Mesenchymal stem cell (in vitro differentiated cells and primary cell): Measurements from ENCODE around the gene KLC1.

Source experiments
- DNase-seq: peaks from one replicate; pipeline ENCODE4 v3.0.0-alpha.2; 2013
- H2AFZ ChIP-seq: one replicate; pipeline ENCODE4 v1.6.1; 2013; ENCODE audit warnings: low read depth, mild to moderate bottlenecking, control low read depth, inconsistent platforms, low read length, moderate library complexity
- H2AK5ac ChIP-seq: 2 replicates; pipeline ENCODE4 v1.6.1; 2013; ENCODE audit warnings: low read length, moderate library complexity, mild to moderate bottlenecking, inconsistent platforms; ENCODE audit not compliant: severe bottlenecking
- H2BK120ac ChIP-seq: one replicate; pipeline ENCODE4 v1.6.1; 2013; ENCODE audit warnings: low read depth, mild to moderate bottlenecking, inconsistent platforms, low read length, moderate library complexity
- H2BK12ac ChIP-seq, 2 experiments: one replicate each; pipeline ENCODE4 v1.6.1; 2013; ENCODE audit warnings: inconsistent platforms in 2 of 2, low read length in 2 of 2, mild to moderate bottlenecking in 2 of 2, moderate library complexity in 2 of 2, control low read depth in 1 of 2
- H2BK15ac ChIP-seq: one replicate; pipeline ENCODE4 v1.6.1; 2013; ENCODE audit warnings: mild to moderate bottlenecking, low read depth, inconsistent platforms; ENCODE audit not compliant: poor library complexity, severe bottlenecking
- H2BK5ac ChIP-seq: 2 replicates; pipeline ENCODE4 v1.6.1; 2013; ENCODE audit warnings: low read depth, mild to moderate bottlenecking, low read length, control low read depth, inconsistent platforms; ENCODE audit not compliant: poor library complexity, severe bottlenecking
- H3K14ac ChIP-seq, 2 experiments: one replicate each; pipeline ENCODE4 v1.6.1; 2013; ENCODE audit warnings: inconsistent platforms in 2 of 2, low read length in 2 of 2, control low read depth in 1 of 2, mild to moderate bottlenecking in 1 of 2, moderate library complexity in 1 of 2
- H3K18ac ChIP-seq, 2 experiments: one replicate each; pipeline ENCODE4 v1.6.1; 2013; ENCODE audit warnings: inconsistent platforms in 2 of 2, low read length in 2 of 2, control low read depth in 1 of 2, low read depth in 1 of 2, mild to moderate bottlenecking in 1 of 2
- H3K23ac ChIP-seq, 2 experiments: one replicate each; pipeline ENCODE4 v1.6.1; 2013; ENCODE audit warnings: inconsistent platforms in 2 of 2, low read length in 2 of 2, mild to moderate bottlenecking in 2 of 2, moderate library complexity in 2 of 2, control low read depth in 1 of 2
- H3K27ac ChIP-seq: 2 replicates; pipeline ENCODE4 v1.5.1; 2013; ENCODE audit warnings: mild to moderate bottlenecking, moderate library complexity, low read length, control low read depth, inconsistent platforms; ENCODE audit not compliant: poor library complexity, severe bottlenecking
- H3K27me3 ChIP-seq, 2 experiments: 2 replicates each; pipeline versions ENCODE4 v1.6.1 to v1.7.0; 2013; ENCODE audit warnings: low read length in 2 of 2, mild to moderate bottlenecking in 2 of 2, moderate library complexity in 2 of 2, control low read depth in 1 of 2, inconsistent platforms in 1 of 2; ENCODE audit not compliant: control insufficient read depth in 1 of 2, insufficient read depth in 1 of 2
- H3K36me3 ChIP-seq, 2 experiments: 2 replicates each; pipeline versions ENCODE4 v1.6.1 to v1.7.0; 2013; ENCODE audit warnings: low read length in 2 of 2, control low read depth in 1 of 2, inconsistent platforms in 1 of 2, low read depth in 1 of 2, mild to moderate bottlenecking in 1 of 2; ENCODE audit not compliant: insufficient read depth in 2 of 2, control insufficient read depth in 1 of 2
- H3K4ac ChIP-seq, 2 experiments: one replicate each; pipeline ENCODE4 v1.6.1; 2013; ENCODE audit warnings: inconsistent platforms in 2 of 2, low read length in 2 of 2, mild to moderate bottlenecking in 2 of 2, moderate library complexity in 2 of 2, control low read depth in 1 of 2, low read depth in 1 of 2
- H3K4me1 ChIP-seq: 2 replicates; pipeline ENCODE4 v1.6.1; 2013; ENCODE audit warnings: low read depth, low read length, control low read depth; ENCODE audit not compliant: control insufficient read depth, insufficient read depth
- H3K4me2 ChIP-seq: 2 replicates; pipeline ENCODE4 v1.6.1; 2013; ENCODE audit warnings: low read length, mild to moderate bottlenecking, inconsistent platforms; ENCODE audit not compliant: poor library complexity, severe bottlenecking
- H3K4me3 ChIP-seq, 2 experiments: 2 replicates each; pipeline versions ENCODE4 v1.5.1 to v1.7.0; 2013; ENCODE audit warnings: low read length in 2 of 2, mild to moderate bottlenecking in 2 of 2, control low read depth in 1 of 2, low read depth in 1 of 2; ENCODE audit not compliant: insufficient read depth in 1 of 2
- H3K79me1 ChIP-seq: replicated peaks from 2 replicates; pipeline ENCODE4 v1.6.1; 2013; ENCODE audit warnings: mild to moderate bottlenecking, control low read depth, low read length, inconsistent platforms; ENCODE audit not compliant: poor library complexity, severe bottlenecking
- H3K9ac ChIP-seq: 2 replicates; pipeline ENCODE4 v1.7.0; 2013; ENCODE audit warnings: mild to moderate bottlenecking, low read length, moderate library complexity
- H3K9me3 ChIP-seq: 2 replicates; pipeline ENCODE4 v1.7.0; 2013; ENCODE audit warnings: mild to moderate bottlenecking, low read length; ENCODE audit not compliant: control insufficient read depth
- H4K8ac ChIP-seq: one replicate; pipeline ENCODE4 v1.6.1; 2013; ENCODE audit warnings: inconsistent platforms, mild to moderate bottlenecking, low read length, moderate library complexity
- H4K91ac ChIP-seq: one replicate; pipeline ENCODE4 v1.6.1; 2013; ENCODE audit warnings: mild to moderate bottlenecking, low read length, inconsistent platforms
- WGBS: methylation state at CpG from one replicate; pipeline ENCODE4 v1.1.7; 2013; ENCODE audit warnings: mixed read lengths; 5-methylcytosine and 5-hydroxymethylcytosine counted together

KLC1 gene

GRCh38 chr14:103667671-103668070 lies 38.7 kb downstream of the KLC1 start:
- Histone ChIP-seq H3K27me3 (no peaks in the 10 kb centered on the region), H3K79me1 (peaks cover 19% of the 10 kb centered on the region), H3K4me2 (no peak overlapping the region), H2AK5ac (no peak overlapping the region), H3K9ac (no peak overlapping the region), H3K4ac (no peak overlapping the region), H3K9me3 (no peaks in the 10 kb centered on the region), H4K8ac (no peak overlapping the region), H3K4me3 (no peak overlapping the region), H2BK5ac (no peak overlapping the region), H3K23ac (no peak overlapping the region), H3K14ac (no peak overlapping the region), H2BK120ac (no peak overlapping the region), H2BK15ac (no peak overlapping the region), H2BK12ac (no peak overlapping the region), H3K36me3 (peaks cover 50 to 78% of the 10 kb centered on the region in 2 experiments), H3K27ac (no peak overlapping the region), H3K18ac (no peak overlapping the region), H3K4me1 (peaks cover 6% of the 10 kb centered on the region), H2AFZ (no peak overlapping the region), H4K91ac (no peak overlapping the region)
- no peak for DNase-seq
- 100% methylated on average over 2 of the region's 4 CpGs for WGBS

- H4K91ac ChIP-seq, result no peak overlapping the region
- no peak overlapping the region for H3K4ac ChIP-seq
- no peak overlapping the region for H3K14ac ChIP-seq
- no peak overlapping the region for H3K9ac ChIP-seq
- H3K18ac ChIP-seq, result no peak overlapping the region
- H2AFZ ChIP-seq, result no peak overlapping the region
- H3K27me3 ChIP-seq, result no peaks in the 10 kb centered on the region
- H3K4me2 ChIP-seq, result no peak overlapping the region
- no peak overlapping the region for H3K23ac ChIP-seq
- no peak overlapping the region for H3K27ac ChIP-seq
- no peak overlapping the region for H4K8ac ChIP-seq
- H2BK120ac ChIP-seq, result no peak overlapping the region
- H3K4me3 ChIP-seq, result no peak overlapping the region
- H2BK12ac ChIP-seq, result peak overlapping the region in 1 of 2 experiments; percentile 19
- no peak for DNase-seq
- 98% methylated on average over 3 of the region's 3 CpGs for WGBS
- peak overlapping the region; percentile 22 for H2AK5ac ChIP-seq
- H2BK5ac ChIP-seq, result no peak overlapping the region
- H2BK15ac ChIP-seq, result no peak overlapping the region
- H3K36me3 ChIP-seq, result peaks cover 47 to 80% of the 10 kb centered on the region in 2 experiments
- no peaks in the 10 kb centered on the region for H3K9me3 ChIP-seq
- peaks cover 22% of the 10 kb centered on the region for H3K79me1 ChIP-seq
- H3K4me1 ChIP-seq, result peaks cover 6% of the 10 kb centered on the region
Measured at GRCh38 chr14:103668117-103668516, 39.1 kb downstream of the KLC1 start.

- Histone ChIP-seq H3K9ac (no peak overlapping the region), H3K36me3 (peaks cover 47 to 81% of the 10 kb centered on the region in 2 experiments), H3K9me3 (no peaks in the 10 kb centered on the region), H3K4ac (no peak overlapping the region), H2BK15ac (no peak overlapping the region), H2AFZ (no peak overlapping the region), H3K4me1 (no peaks in the 10 kb centered on the region), H3K79me1 (peaks cover 24% of the 10 kb centered on the region), H3K4me2 (no peak overlapping the region), H3K18ac (no peak overlapping the region), H2AK5ac (no peak overlapping the region), H3K27ac (no peak overlapping the region), H4K8ac (no peak overlapping the region), H2BK12ac (no peak overlapping the region), H3K23ac (no peak overlapping the region), H3K27me3 (no peaks in the 10 kb centered on the region), H2BK5ac (no peak overlapping the region), H3K14ac (no peak overlapping the region), H4K91ac (no peak overlapping the region), H3K4me3 (no peak overlapping the region), H2BK120ac (no peak overlapping the region)
- no peak for DNase-seq
- WGBS, result 100% methylated on average over 2 of the region's 2 CpGs
Measured at GRCh38 chr14:103669370-103669769, 40.4 kb downstream of the KLC1 start.

- peaks cover 32% of the 10 kb centered on the region for H3K79me1 ChIP-seq
- H3K23ac ChIP-seq, result no peak overlapping the region
- 87% methylated on average over 4 of the region's 4 CpGs for WGBS
Measured at GRCh38 chr14:103671911-103672310, 42.9 kb downstream of the KLC1 start.

More at GRCh38 chr14:103671911-103672310, 42.9 kb downstream of the KLC1 start:
- Histone ChIP-seq H3K4ac (no peak overlapping the region), H3K18ac (no peak overlapping the region), H2AFZ (no peak overlapping the region), H2BK12ac (no peak overlapping the region), H3K9me3 (no peaks in the 10 kb centered on the region), H4K8ac (no peak overlapping the region), H2BK120ac (no peak overlapping the region), H3K14ac (no peak overlapping the region), H3K27ac (no peak overlapping the region), H3K4me2 (no peak overlapping the region), H3K4me1 (no peaks in the 10 kb centered on the region), H4K91ac (no peak overlapping the region), H3K4me3 (no peak overlapping the region), H2BK15ac (no peak overlapping the region), H3K9ac (no peak overlapping the region), H2AK5ac (no peak overlapping the region), H2BK5ac (no peak overlapping the region), H3K36me3 (peaks cover 48 to 91% of the 10 kb centered on the region in 2 experiments), H3K27me3 (no peaks in the 10 kb centered on the region)
- no peak for DNase-seq
